Neuronal stem cell (in vitro differentiated cells): ENCODE data around the gene UBE2QL1.

ENCODE experiments used
- DNase-seq: peaks from one replicate; pipeline ENCODE4 v3.0.0-alpha.2; 2013; ENCODE audit warnings: low spot score
- H2AFZ ChIP-seq: one replicate; pipeline ENCODE4 v1.6.1; 2013; ENCODE audit warnings: mild to moderate bottlenecking, low read length, inconsistent platforms
- H2AK5ac ChIP-seq: 2 replicates; pipeline ENCODE4 v1.6.1; 2013; ENCODE audit warnings: low read depth, mild to moderate bottlenecking, inconsistent platforms, low read length, moderate library complexity, mixed read lengths
- H2BK120ac ChIP-seq: 2 replicates; pipeline ENCODE4 v1.6.1; 2013; ENCODE audit warnings: low read depth, mild to moderate bottlenecking, inconsistent platforms, low read length, moderate library complexity, mixed read lengths
- H2BK12ac ChIP-seq: one replicate; pipeline ENCODE4 v1.6.1; 2013; ENCODE audit warnings: low read length, inconsistent platforms
- H2BK15ac ChIP-seq: 2 replicates; pipeline ENCODE4 v1.6.1; 2013; ENCODE audit warnings: mild to moderate bottlenecking, low read length, inconsistent platforms, mixed read lengths
- H2BK5ac ChIP-seq: one replicate; pipeline ENCODE4 v1.6.1; 2013; ENCODE audit warnings: inconsistent platforms, mild to moderate bottlenecking, low read length, moderate library complexity
- H3K14ac ChIP-seq: one replicate; pipeline ENCODE4 v1.6.1; 2013; ENCODE audit warnings: low read length, inconsistent platforms
- H3K18ac ChIP-seq: 2 replicates; pipeline ENCODE4 v1.6.1; 2013; ENCODE audit warnings: low read length, inconsistent platforms
- H3K23ac ChIP-seq: 2 replicates; pipeline ENCODE4 v1.6.1; 2013; ENCODE audit warnings: low read depth, mild to moderate bottlenecking, mixed read lengths, low read length, inconsistent platforms; ENCODE audit not compliant: poor library complexity
- H3K27ac ChIP-seq: replicated peaks from 3 replicates; pipeline ENCODE4 v1.5.1; 2013; ENCODE audit warnings: low read length, inconsistent platforms
- H3K27me3 ChIP-seq, 3 experiments: 2 replicates each; pipeline ENCODE4 v1.6.1; 2013; ENCODE audit warnings: low read length in 3 of 3, mild to moderate bottlenecking in 2 of 3, inconsistent platforms in 1 of 3, low read depth in 1 of 3, mixed read lengths in 1 of 3, moderate library complexity in 1 of 3; ENCODE audit not compliant: control insufficient read depth in 3 of 3, insufficient read depth in 3 of 3
- H3K36me3 ChIP-seq, 2 donors: replicated peaks in 1 of 2; 2 replicates each; pipeline ENCODE4 v1.6.1; 2013; ENCODE audit warnings: low read length in 2 of 2; ENCODE audit not compliant: control insufficient read depth in 2 of 2, insufficient read depth in 2 of 2
- H3K4ac ChIP-seq: 2 replicates; pipeline ENCODE4 v1.6.1; 2013; ENCODE audit warnings: inconsistent platforms, mild to moderate bottlenecking, low read length, moderate library complexity
- H3K4me1 ChIP-seq, 2 donors: 1 replicate in 1 of 2; 2 replicates in 1 of 2; pipeline ENCODE4 v1.6.1; 2013; ENCODE audit warnings: low read length in 2 of 2, low read depth in 1 of 2; ENCODE audit not compliant: control insufficient read depth in 2 of 2, insufficient read depth in 1 of 2
- H3K4me2 ChIP-seq: one replicate; pipeline ENCODE4 v1.6.1; 2013; ENCODE audit warnings: mild to moderate bottlenecking, low read length, inconsistent platforms; ENCODE audit not compliant: insufficient read depth, poor library complexity, severe bottlenecking
- H3K4me3 ChIP-seq, 2 donors: 2 replicates each; pipeline ENCODE4 v1.5.1; 2013; ENCODE audit warnings: low read length in 2 of 2, mild to moderate bottlenecking in 2 of 2, inconsistent platforms in 1 of 2, moderate library complexity in 1 of 2
- H3K79me1 ChIP-seq: one replicate; pipeline ENCODE4 v1.6.1; 2013; ENCODE audit warnings: low read depth, mild to moderate bottlenecking, inconsistent platforms, low read length, moderate library complexity
- H3K9ac ChIP-seq: one replicate; pipeline ENCODE4 v1.6.1; 2013; ENCODE audit warnings: mild to moderate bottlenecking, low read depth, low read length, inconsistent platforms; ENCODE audit not compliant: poor library complexity
- H3K9me3 ChIP-seq, 2 donors: replicated peaks in 1 of 2; 2 replicates each; pipeline versions ENCODE3 to v1.6.1; 2013; ENCODE audit warnings: low read length in 2 of 2, mild to moderate bottlenecking in 2 of 2, inconsistent platforms in 1 of 2, low read depth in 1 of 2, mixed read lengths in 1 of 2, moderate library complexity in 1 of 2; ENCODE audit not compliant: control insufficient read depth in 2 of 2, insufficient read depth in 1 of 2
- H4K8ac ChIP-seq: one replicate; pipeline ENCODE4 v1.6.1; 2013; ENCODE audit warnings: low read depth, mild to moderate bottlenecking, inconsistent platforms, low read length, moderate library complexity
- H4K91ac ChIP-seq: one replicate; pipeline ENCODE4 v1.6.1; 2013; ENCODE audit warnings: low read length, low read depth, mild to moderate bottlenecking, inconsistent platforms; ENCODE audit not compliant: poor library complexity
- WGBS, 2 donors: extraction: QIAGEN DNeasy Blood & Tissue Kit; methylation state at CpG; one replicate each; pipeline ENCODE4 v1.1.7; 2013; ENCODE audit warnings: missing lambda C conversion rate in 2 of 2, mixed read lengths in 1 of 2; ENCODE audit not compliant: insufficient read length in 2 of 2, insufficient replicate concordance in 1 of 2; ENCODE audit errors: extremely low coverage in 2 of 2; 5-methylcytosine and 5-hydroxymethylcytosine counted together

Gene UBE2QL1

GRCh38 chr5:6419340-6419852, 29.3 kb upstream of the UBE2QL1 start:
- Histone ChIP-seq H3K18ac (no peak overlapping the region), H3K4ac (no peak overlapping the region)

GRCh38 chr5:6423327-6424109, 25.1 kb upstream of the UBE2QL1 start:
- H3K4me2 ChIP-seq = no peak overlapping the region
- no peak overlapping the region for H2BK5ac ChIP-seq
- peak overlapping the region; percentile 40 for H2AK5ac ChIP-seq
- no peak overlapping the region for H3K18ac ChIP-seq
- no peaks in the 10 kb centered on the region for H3K9me3 ChIP-seq
- WGBS, 2 donors = no CpG with 5 or more reads among the region's 13 CpGs
- peaks cover 0 to 4% (median 0%) of the 10 kb centered on the region in 3 experiments for H3K27me3 ChIP-seq
- H3K9ac ChIP-seq = no peak overlapping the region
- DNase-seq = no peak
- no peak overlapping the region for H3K27ac ChIP-seq
- H3K23ac ChIP-seq = peak overlapping the region; percentile 22
- no peak overlapping the region for H3K4ac ChIP-seq
- H4K8ac ChIP-seq = no peak overlapping the region
- no peak overlapping the region for H3K4me3 ChIP-seq
- no peak overlapping the region for H3K14ac ChIP-seq
- H4K91ac ChIP-seq = no peak overlapping the region
- no peak overlapping the region for H2BK120ac ChIP-seq
- no peaks in the 10 kb centered on the region for H3K36me3 ChIP-seq
- H2BK12ac ChIP-seq = peak overlapping the region; percentile 54
- no peaks in the 10 kb centered on the region for H3K4me1 ChIP-seq
- H2BK15ac ChIP-seq = no peak overlapping the region
- H2AFZ ChIP-seq = no peak overlapping the region
- no peaks in the 10 kb centered on the region for H3K79me1 ChIP-seq

More at GRCh38 chr5:6419340-6419852, 29.3 kb upstream of the UBE2QL1 start:
- WGBS, 2 donors = 100% methylated on average over 1 of the region's 8 CpGs; no CpG with 5 or more reads in 1 of the 2 donors
- no peak overlapping the region for H2BK120ac ChIP-seq
- no peak overlapping the region for H3K4me3 ChIP-seq
- H3K27ac ChIP-seq = no peak overlapping the region
- no peak overlapping the region for H2AK5ac ChIP-seq
- no peaks in the 10 kb centered on the region for H3K4me1 ChIP-seq
- no peak overlapping the region for H3K4me2 ChIP-seq
- no peak for DNase-seq
- H3K79me1 ChIP-seq = no peaks in the 10 kb centered on the region
- no peak overlapping the region for H2BK15ac ChIP-seq
- H2AFZ ChIP-seq = no peak overlapping the region
- no peak overlapping the region for H2BK12ac ChIP-seq
- H3K36me3 ChIP-seq = no peaks in the 10 kb centered on the region
- H4K8ac ChIP-seq = no peak overlapping the region
- peaks cover 0 to 4% (median 0%) of the 10 kb centered on the region in 3 experiments for H3K27me3 ChIP-seq
- no peak overlapping the region for H3K9ac ChIP-seq
- no peaks in the 10 kb centered on the region for H3K9me3 ChIP-seq
- no peak overlapping the region for H3K14ac ChIP-seq
- no peak overlapping the region for H4K91ac ChIP-seq
- no peak overlapping the region for H2BK5ac ChIP-seq
- H3K23ac ChIP-seq = no peak overlapping the region

GRCh38 chr5:6424110-6424659, 24.5 kb upstream of the UBE2QL1 start:
- Histone ChIP-seq H3K18ac (no peak overlapping the region), H3K14ac (peak overlapping the region; percentile 91), H3K23ac (peak overlapping the region; percentile 22), H3K27ac (no peak overlapping the region), H3K4ac (no peak overlapping the region), H2BK5ac (no peak overlapping the region), H3K27me3 (peaks cover 0 to 4% (median 0%) of the 10 kb centered on the region in 3 experiments), H3K4me1 (no peaks in the 10 kb centered on the region), H3K9ac (no peak overlapping the region), H4K91ac (no peak overlapping the region), H3K9me3 (no peaks in the 10 kb centered on the region), H3K4me3 (no peak overlapping the region), H3K4me2 (no peak overlapping the region), H2AK5ac (peak overlapping the region; percentile 40), H2BK12ac (no peak overlapping the region), H3K79me1 (no peaks in the 10 kb centered on the region), H4K8ac (no peak overlapping the region), H3K36me3 (no peaks in the 10 kb centered on the region), H2BK120ac (no peak overlapping the region), H2BK15ac (no peak overlapping the region), H2AFZ (no peak overlapping the region)
- DNase-seq = no peak
- WGBS, 2 donors = no CpG with 5 or more reads among the region's 8 CpGs

- Histone ChIP-seq H3K27me3 (peaks cover 0 to 4% (median 0%) of the 10 kb centered on the region in 3 experiments), H3K36me3 (no peaks in the 10 kb centered on the region), H3K9ac (no peak overlapping the region), H2BK12ac (no peak overlapping the region), H3K14ac (no peak overlapping the region), H4K91ac (no peak overlapping the region), H3K4me2 (no peak overlapping the region), H3K18ac (no peak overlapping the region), H3K4me1 (no peaks in the 10 kb centered on the region), H3K27ac (no peak overlapping the region), H3K4ac (no peak overlapping the region), H4K8ac (no peak overlapping the region), H2BK120ac (no peak overlapping the region), H3K79me1 (no peaks in the 10 kb centered on the region), H2BK5ac (no peak overlapping the region), H3K9me3 (no peaks in the 10 kb centered on the region), H3K4me3 (no peak overlapping the region), H2BK15ac (no peak overlapping the region), H3K23ac (no peak overlapping the region), H2AK5ac (no peak overlapping the region), H2AFZ (no peak overlapping the region)
- DNase-seq = no peak
Measured at GRCh38 chr5:6424700-6425099, 24.0 kb upstream of the UBE2QL1 start.
